ENCODE measurements around the gene TMED4. TPM values are rescaled to one million over a fixed set of nuclear protein-coding genes. Genes with fewer than 3 reads are reported as not detected.

TMED4 gene
- total and polyA plus RNA-seq, 2 of the 13 experiments (the other 11 are each of a cell fraction or from before 2014, with no cell fraction given), result 81.4 to 109 TPM

GRCh38 chr7:44573464-44574286 lies 8.4 kb downstream of the TMED4 start, which contains the start of gene DDX56 (continued):
- TF ChIP-seq ZHX2 (IDR thresholded peaks at IDR 0.05; ENCODE audit: low read depth) (peak; percentile 22; the same call in 1 of the 2 replicates), ZHX2 (CRISPR knock-in tag; IDR thresholded peaks at IDR 0.05; ENCODE audit: borderline replicate concordance) (peak; percentile 94), EP300 (IDR thresholded peaks at IDR 0.05; ENCODE audit: low read depth in 2 of 2, low read length in 2 of 2) (no peak), EP300 (CRISPR knock-in tag; IDR thresholded peaks at IDR 0.05; ENCODE audit: borderline replicate concordance) (peak; percentile 33; the same call in 1 of the 2 replicates), AKNA (CRISPR knock-in tag; IDR thresholded peaks at IDR 0.05; ENCODE audit: borderline replicate concordance) (peak; percentile 81; the same call in 1 of the 2 replicates), ZSCAN9 (CRISPR knock-in tag; IDR thresholded peaks at IDR 0.05; ENCODE audit: borderline replicate concordance) (peak; percentile 64; the same call in 1 of the 2 replicates), PHF5A (CRISPR knock-in tag; IDR thresholded peaks at IDR 0.05; ENCODE audit: low read depth, unreplicated experiment) (peak; percentile 67), ZNF580 (CRISPR knock-in tag; IDR thresholded peaks at IDR 0.05; ENCODE audit: borderline replicate concordance, low read depth) (peak; percentile 64; the same call in 1 of the 2 replicates), SALL1 (CRISPR knock-in tag; IDR thresholded peaks at IDR 0.05) (peak; percentile 94), ZNF180 (CRISPR knock-in tag; IDR thresholded peaks at IDR 0.05; ENCODE audit: borderline replicate concordance, low read depth) (peak; percentile 87; the same call in 1 of the 2 replicates), ZNF569 (CRISPR knock-in tag; IDR thresholded peaks at IDR 0.05; ENCODE audit: borderline replicate concordance) (0 out of 2 replicates have a peak, but pooled peaks have one; percentile 83), ZNF7 (CRISPR knock-in tag; IDR thresholded peaks at IDR 0.05) (no peak), ZMAT5 (CRISPR knock-in tag; IDR thresholded peaks at IDR 0.05; ENCODE audit: borderline replicate concordance, low read depth) (no peak), SPEN (CRISPR knock-in tag; IDR thresholded peaks at IDR 0.05; ENCODE audit: low read depth) (peak; percentile 97), PHF20 (CRISPR knock-in tag; IDR thresholded peaks at IDR 0.05) (peak; percentile 92), MTA1 (CRISPR knock-in tag; IDR thresholded peaks at IDR 0.05; ENCODE audit: borderline replicate concordance) (peak; percentile 53), ZSCAN30 (CRISPR knock-in tag; IDR thresholded peaks at IDR 0.05) (no peak)
